AG10803 (cell line): ENCODE measurements around the gene TRIM37.

Experiments
- DNase-seq: peaks from one replicate; pipeline ENCODE4 v3.0.0; 2010; ENCODE audit warnings: low read depth
- H3K4me3 ChIP-seq: 2 replicates; pipeline ENCODE4 v1.5.1; 2011; ENCODE audit warnings: mild to moderate bottlenecking, low read length, control low read depth
- CTCF ChIP-seq: conservative IDR thresholded peaks from 2 replicates; pipeline ENCODE4 v1.5.1; 2011; ENCODE audit warnings: mild to moderate bottlenecking, low read length, control low read depth, inconsistent platforms

TRIM37 gene

GRCh38 chr17:59110973-59111372 lies 4.3 kb upstream of the TRIM37 start:
- TF ChIP-seq CTCF = no peak
- no peak overlapping the region for H3K4me3 ChIP-seq
- no peak for DNase-seq

- no peak for DNase-seq
- TF ChIP-seq CTCF = no peak
- no peak overlapping the region for H3K4me3 ChIP-seq
Observed at GRCh38 chr17:59108400-59109102, 1.9 kb upstream of the TRIM37 start.

- no peak for TF ChIP-seq CTCF
- H3K4me3 ChIP-seq = peak overlapping the region; percentile 96
- no peak for DNase-seq
Observed at GRCh38 chr17:59107306-59107670, 608 bp upstream of the TRIM37 start.

- TF ChIP-seq CTCF = no peak
- H3K4me3 ChIP-seq = peak overlapping the region; percentile 96
- DNase-seq = peak; percentile 29
Observed at GRCh38 chr17:59105852-59106462, 723 bp downstream of the TRIM37 start.

GRCh38 chr17:59101178-59101577 lies 5.5 kb downstream of the TRIM37 start:
- no peak for TF ChIP-seq CTCF
- no peak overlapping the region for H3K4me3 ChIP-seq
- DNase-seq = no peak

GRCh38 chr17:59097876-59098275 lies 8.8 kb downstream of the TRIM37 start:
- DNase-seq = no peak
- TF ChIP-seq CTCF = no peak

GRCh38 chr17:59094861-59095530 lies 11.7 kb downstream of the TRIM37 start:
- H3K4me3 ChIP-seq = no peak overlapping the region
- no peak for DNase-seq
- TF ChIP-seq CTCF = no peak

More at GRCh38 chr17:59097876-59098275, 8.8 kb downstream of the TRIM37 start:
- H3K4me3 ChIP-seq = no peak overlapping the region
